HEK293 (cell line): ENCODE results near the gene MBP.

Source experiments
- CTCF ChIA-PET: fragments of 350-600 bp; formaldehyde crosslinking; extraction: SDS; loops from one replicate; lab custom pipeline; 2021; ENCODE audit warnings: antibody characterized with exemption; lab: Yijun Ruan, JAX
- POLR2A ChIA-PET: fragments of 300-600 bp; formaldehyde crosslinking; extraction: SDS; loops from one replicate; lab custom pipeline; 2020; ENCODE audit warnings: antibody characterized with exemption, inconsistent platforms; lab: Yijun Ruan, JAX
- H3K27ac ChIP-seq: fragments of 200-500 bp; sonication (Bioruptor generic); 2 replicates; pipeline ENCODE4 v1.5.1; 2014; ENCODE audit warnings: low read depth, low read length, control low read depth, inconsistent platforms; ENCODE audit errors: extremely low read depth
- H3K36me3 ChIP-seq, 2 experiments: fragments of 200-500 bp in 1 of 2; sonication (Bioruptor generic) in 1 of 2; 1 replicate in 1 of 2; 2 replicates in 1 of 2; pipeline ENCODE4 v1.5.1; 2014 to 2017; ENCODE audit warnings: inconsistent platforms in 2 of 2, low read length in 2 of 2; ENCODE audit not compliant: control insufficient read depth in 2 of 2, insufficient read depth in 1 of 2
- H3K4me1 ChIP-seq: fragments of 200-500 bp; sonication (Bioruptor generic); 2 replicates; pipeline ENCODE4 v1.5.1; 2014; ENCODE audit warnings: mild to moderate bottlenecking, low read length, inconsistent platforms; ENCODE audit not compliant: control insufficient read depth, insufficient read depth
- H3K4me3 ChIP-seq: 2 replicates; pipeline ENCODE4 v1.5.1; 2011; ENCODE audit warnings: low read depth, mild to moderate bottlenecking, control low read depth, low read length, moderate library complexity
- H3K9me3 ChIP-seq: fragments of 200-500 bp; sonication (Bioruptor generic); 2 replicates; pipeline ENCODE4 v1.5.1; 2014; ENCODE audit warnings: low read depth, low read length, inconsistent platforms; ENCODE audit not compliant: control insufficient read depth, insufficient read depth
- GLIS2 ChIP-seq: fragments of 450-650 bp; formaldehyde crosslinking; IDR thresholded peaks from 2 replicates; pipeline ENCODE4 v1.5.1; 2016; ENCODE audit warnings: missing biosample characterization, missing genetic modification characterization
- HOXA7 ChIP-seq: sonication (generic); formaldehyde crosslinking; IDR thresholded peaks from 2 replicates; pipeline ENCODE4 v1.8.1; 2022; ENCODE audit warnings: missing genetic modification reagents, borderline replicate concordance
- IKZF3 ChIP-seq: fragments of 450-650 bp; IDR thresholded peaks from 2 replicates; pipeline ENCODE4 v1.5.0; 2018; ENCODE audit warnings: missing biosample characterization, mild to moderate bottlenecking, missing genetic modification characterization, moderate library complexity
- SP7 ChIP-seq: fragments of 450-650 bp; formaldehyde crosslinking; IDR thresholded peaks from 2 replicates; pipeline ENCODE4 v1.5.1; 2016; ENCODE audit warnings: missing biosample characterization, missing genetic modification characterization
- ZBTB1 ChIP-seq: fragments of 450-650 bp; formaldehyde crosslinking; IDR thresholded peaks from 2 replicates; pipeline ENCODE4 v1.5.1; 2016; ENCODE audit warnings: missing biosample characterization, missing genetic modification characterization
- ZNF138 ChIP-seq: fragments of 450-650 bp; formaldehyde crosslinking; IDR thresholded peaks from 2 replicates; pipeline ENCODE4 v1.5.1; 2016; ENCODE audit warnings: missing biosample characterization, missing genetic modification characterization, borderline replicate concordance
- ZNF214 ChIP-seq: fragments of 450-650 bp; formaldehyde crosslinking; IDR thresholded peaks from 2 replicates; pipeline ENCODE4 v1.5.1; 2017; ENCODE audit warnings: missing biosample characterization, mild to moderate bottlenecking, missing genetic modification characterization, borderline replicate concordance
- ZNF335 ChIP-seq: fragments of 450-650 bp; formaldehyde crosslinking; conservative IDR thresholded peaks from 2 replicates; pipeline ENCODE4 v1.5.1; 2016; ENCODE audit warnings: missing biosample characterization, missing genetic modification characterization
- ZNF488 ChIP-seq: fragments of 450-650 bp; formaldehyde crosslinking; IDR thresholded peaks from 2 replicates; pipeline ENCODE4 v1.5.1; 2016; ENCODE audit warnings: missing biosample characterization, missing genetic modification characterization
- ZNF544 ChIP-seq: fragments of 450-650 bp; formaldehyde crosslinking; IDR thresholded peaks from 2 replicates; pipeline ENCODE4 v1.5.0; 2017; ENCODE audit warnings: missing biosample characterization, missing genetic modification characterization
- ZNF548 ChIP-seq: fragments of 450-650 bp; formaldehyde crosslinking; IDR thresholded peaks from 2 replicates; pipeline ENCODE4 v1.5.1; 2016; ENCODE audit warnings: missing biosample characterization, missing genetic modification characterization
- ZNF621 ChIP-seq: fragments of 450-650 bp; formaldehyde crosslinking; IDR thresholded peaks from 2 replicates; pipeline ENCODE4 v1.5.1; 2017; ENCODE audit warnings: missing biosample characterization, missing genetic modification characterization
- ZNF707 ChIP-seq: fragments of 450-650 bp; formaldehyde crosslinking; IDR thresholded peaks from 2 replicates; pipeline ENCODE4 v1.5.1; 2016; ENCODE audit warnings: missing biosample characterization, missing genetic modification characterization
- ZNF776 ChIP-seq: fragments of 450-650 bp; formaldehyde crosslinking; IDR thresholded peaks from 2 replicates; pipeline ENCODE4 v1.5.0; 2017; ENCODE audit warnings: missing biosample characterization, missing genetic modification characterization, borderline replicate concordance
- ZNF785 ChIP-seq: fragments of 450-650 bp; formaldehyde crosslinking; IDR thresholded peaks from 2 replicates; pipeline ENCODE4 v1.5.1; 2016; ENCODE audit warnings: missing biosample characterization, missing genetic modification characterization
- ZNF792 ChIP-seq: fragments of 450-650 bp; formaldehyde crosslinking; IDR thresholded peaks from 2 replicates; pipeline ENCODE4 v1.5.1; 2016; ENCODE audit warnings: missing biosample characterization, missing genetic modification characterization
- ZSCAN5A ChIP-seq: fragments of 450-650 bp; formaldehyde crosslinking; IDR thresholded peaks from 2 replicates; pipeline ENCODE4 v1.5.1; 2016; ENCODE audit warnings: missing biosample characterization, missing genetic modification characterization
- TF ChIP-seq, protein P1 (sequence below): fragments of 450-650 bp; formaldehyde crosslinking; IDR thresholded peaks from 2 replicates; pipeline ENCODE4 v1.5.1; 2016; ENCODE audit warnings: missing biosample characterization, missing genetic modification characterization
- TF ChIP-seq, protein P2 (sequence below): fragments of 450-650 bp; formaldehyde crosslinking; IDR thresholded peaks from 2 replicates; pipeline ENCODE4 v1.5.1; 2016; ENCODE audit warnings: missing biosample characterization, missing genetic modification characterization
- TF ChIP-seq, protein P3 (sequence below): fragments of 450-650 bp; formaldehyde crosslinking; IDR thresholded peaks from 2 replicates; pipeline ENCODE4 v1.5.1; 2016; ENCODE audit warnings: missing biosample characterization, missing genetic modification characterization

The MBP gene

GRCh38 chr18:77024476-77024875, 108.1 kb downstream of the MBP start:
- Histone ChIP-seq H3K9me3 (no peaks in the 10 kb centered on the region), H3K36me3 (no peaks in the 10 kb centered on the region), H3K4me3 (no peak overlapping the region), H3K4me1 (no peaks in the 10 kb centered on the region), H3K27ac (no peak overlapping the region)
- POLR2A ChIA-PET, result no interaction called here
- no peak for TF ChIP-seq ZNF548 (tag by site-specific recombination)
- TF ChIP-seq ZNF776 (tag by site-specific recombination), result no peak
- no peak for TF ChIP-seq IKZF3
- TF ChIP-seq ZNF544 (tag by site-specific recombination), result no peak
- TF ChIP-seq ZNF138, result no peak
- no peak for TF ChIP-seq ZNF707 (tag by site-specific recombination)
- TF ChIP-seq ZNF621, result no peak
- TF ChIP-seq ZBTB1, result no peak
- TF ChIP-seq GLIS2 (tag by site-specific recombination), result no peak
- TF ChIP-seq ZNF214 (tag by site-specific recombination), result no peak
- TF ChIP-seq, protein P1, sequence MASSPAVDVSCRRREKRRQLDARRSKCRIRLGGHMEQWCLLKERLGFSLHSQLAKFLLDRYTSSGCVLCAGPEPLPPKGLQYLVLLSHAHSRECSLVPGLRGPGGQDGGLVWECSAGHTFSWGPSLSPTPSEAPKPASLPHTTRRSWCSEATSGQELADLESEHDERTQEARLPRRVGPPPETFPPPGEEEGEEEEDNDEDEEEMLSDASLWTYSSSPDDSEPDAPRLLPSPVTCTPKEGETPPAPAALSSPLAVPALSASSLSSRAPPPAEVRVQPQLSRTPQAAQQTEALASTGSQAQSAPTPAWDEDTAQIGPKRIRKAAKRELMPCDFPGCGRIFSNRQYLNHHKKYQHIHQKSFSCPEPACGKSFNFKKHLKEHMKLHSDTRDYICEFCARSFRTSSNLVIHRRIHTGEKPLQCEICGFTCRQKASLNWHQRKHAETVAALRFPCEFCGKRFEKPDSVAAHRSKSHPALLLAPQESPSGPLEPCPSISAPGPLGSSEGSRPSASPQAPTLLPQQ, result no peak
- TF ChIP-seq, protein P2, sequence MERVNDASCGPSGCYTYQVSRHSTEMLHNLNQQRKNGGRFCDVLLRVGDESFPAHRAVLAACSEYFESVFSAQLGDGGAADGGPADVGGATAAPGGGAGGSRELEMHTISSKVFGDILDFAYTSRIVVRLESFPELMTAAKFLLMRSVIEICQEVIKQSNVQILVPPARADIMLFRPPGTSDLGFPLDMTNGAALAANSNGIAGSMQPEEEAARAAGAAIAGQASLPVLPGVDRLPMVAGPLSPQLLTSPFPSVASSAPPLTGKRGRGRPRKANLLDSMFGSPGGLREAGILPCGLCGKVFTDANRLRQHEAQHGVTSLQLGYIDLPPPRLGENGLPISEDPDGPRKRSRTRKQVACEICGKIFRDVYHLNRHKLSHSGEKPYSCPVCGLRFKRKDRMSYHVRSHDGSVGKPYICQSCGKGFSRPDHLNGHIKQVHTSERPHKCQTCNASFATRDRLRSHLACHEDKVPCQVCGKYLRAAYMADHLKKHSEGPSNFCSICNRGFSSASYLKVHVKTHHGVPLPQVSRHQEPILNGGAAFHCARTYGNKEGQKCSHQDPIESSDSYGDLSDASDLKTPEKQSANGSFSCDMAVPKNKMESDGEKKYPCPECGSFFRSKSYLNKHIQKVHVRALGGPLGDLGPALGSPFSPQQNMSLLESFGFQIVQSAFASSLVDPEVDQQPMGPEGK (tag by site-specific recombination), result no peak
- no peak for TF ChIP-seq SP7 (tag by site-specific recombination)
- no peak for TF ChIP-seq ZNF488 (tag by site-specific recombination)
- TF ChIP-seq, protein P3, sequence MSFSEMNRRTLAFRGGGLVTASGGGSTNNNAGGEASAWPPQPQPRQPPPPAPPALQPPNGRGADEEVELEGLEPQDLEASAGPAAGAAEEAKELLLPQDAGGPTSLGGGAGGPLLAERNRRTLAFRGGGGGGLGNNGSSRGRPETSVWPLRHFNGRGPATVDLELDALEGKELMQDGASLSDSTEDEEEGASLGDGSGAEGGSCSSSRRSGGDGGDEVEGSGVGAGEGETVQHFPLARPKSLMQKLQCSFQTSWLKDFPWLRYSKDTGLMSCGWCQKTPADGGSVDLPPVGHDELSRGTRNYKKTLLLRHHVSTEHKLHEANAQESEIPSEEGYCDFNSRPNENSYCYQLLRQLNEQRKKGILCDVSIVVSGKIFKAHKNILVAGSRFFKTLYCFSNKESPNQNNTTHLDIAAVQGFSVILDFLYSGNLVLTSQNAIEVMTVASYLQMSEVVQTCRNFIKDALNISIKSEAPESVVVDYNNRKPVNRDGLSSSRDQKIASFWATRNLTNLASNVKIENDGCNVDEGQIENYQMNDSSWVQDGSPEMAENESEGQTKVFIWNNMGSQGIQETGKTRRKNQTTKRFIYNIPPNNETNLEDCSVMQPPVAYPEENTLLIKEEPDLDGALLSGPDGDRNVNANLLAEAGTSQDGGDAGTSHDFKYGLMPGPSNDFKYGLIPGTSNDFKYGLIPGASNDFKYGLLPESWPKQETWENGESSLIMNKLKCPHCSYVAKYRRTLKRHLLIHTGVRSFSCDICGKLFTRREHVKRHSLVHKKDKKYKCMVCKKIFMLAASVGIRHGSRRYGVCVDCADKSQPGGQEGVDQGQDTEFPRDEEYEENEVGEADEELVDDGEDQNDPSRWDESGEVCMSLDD (tag by site-specific recombination), result no peak
- TF ChIP-seq ZNF335 (tag by site-specific recombination), result no peak
- TF ChIP-seq HOXA7 (CRISPR knock-in tag), result no peak
- TF ChIP-seq ZNF785 (tag by site-specific recombination), result no peak
- TF ChIP-seq ZNF792 (tag by site-specific recombination), result no peak
- CTCF ChIA-PET, result no interaction called here

- no peak overlapping the region for H3K4me3 ChIP-seq
- CTCF ChIA-PET, result interaction anchor here (0.6 to 1.1 kb wide), 5 partner anchors 23 to 321 kb away, joined by 3 read pairs; no protein-coding TSS in a partner anchor
- no peaks in the 10 kb centered on the region for H3K9me3 ChIP-seq
- H3K4me1 ChIP-seq, result no peaks in the 10 kb centered on the region
- H3K36me3 ChIP-seq, result no peaks in the 10 kb centered on the region
- no peak overlapping the region for H3K27ac ChIP-seq
- TF ChIP-seq ZSCAN5A (tag by site-specific recombination), result no peak
- TF ChIP-seq, all 188 proteins: peak for 0
- POLR2A ChIA-PET, result no interaction called here
Observed at GRCh38 chr18:77023102-77023782, 109.3 kb downstream of the MBP start.
